Testis (tissue), 2 donors: ENCODE data around the gene FXYD2.

Experiments used
- POLR2A ChIP-seq: fragments of 450-650 bp; IDR thresholded peaks from one replicate; pipeline ENCODE4 v1.6.1; 2017; ENCODE audit warnings: antibody characterized with exemption, mild to moderate bottlenecking, moderate library complexity
- TF ChIP-seq, protein P1 (sequence below), 3 experiments: fragments of 450-650 bp in 2 of 3; fragments of 200-600 bp in 1 of 3; sonication (generic) in 1 of 3; IDR thresholded peaks; one replicate each; pipeline ENCODE4 v1.5.1; 2016 to 2019; ENCODE audit warnings: antibody characterized with exemption in 3 of 3, mild to moderate bottlenecking in 2 of 3, moderate library complexity in 1 of 3

DNA sequence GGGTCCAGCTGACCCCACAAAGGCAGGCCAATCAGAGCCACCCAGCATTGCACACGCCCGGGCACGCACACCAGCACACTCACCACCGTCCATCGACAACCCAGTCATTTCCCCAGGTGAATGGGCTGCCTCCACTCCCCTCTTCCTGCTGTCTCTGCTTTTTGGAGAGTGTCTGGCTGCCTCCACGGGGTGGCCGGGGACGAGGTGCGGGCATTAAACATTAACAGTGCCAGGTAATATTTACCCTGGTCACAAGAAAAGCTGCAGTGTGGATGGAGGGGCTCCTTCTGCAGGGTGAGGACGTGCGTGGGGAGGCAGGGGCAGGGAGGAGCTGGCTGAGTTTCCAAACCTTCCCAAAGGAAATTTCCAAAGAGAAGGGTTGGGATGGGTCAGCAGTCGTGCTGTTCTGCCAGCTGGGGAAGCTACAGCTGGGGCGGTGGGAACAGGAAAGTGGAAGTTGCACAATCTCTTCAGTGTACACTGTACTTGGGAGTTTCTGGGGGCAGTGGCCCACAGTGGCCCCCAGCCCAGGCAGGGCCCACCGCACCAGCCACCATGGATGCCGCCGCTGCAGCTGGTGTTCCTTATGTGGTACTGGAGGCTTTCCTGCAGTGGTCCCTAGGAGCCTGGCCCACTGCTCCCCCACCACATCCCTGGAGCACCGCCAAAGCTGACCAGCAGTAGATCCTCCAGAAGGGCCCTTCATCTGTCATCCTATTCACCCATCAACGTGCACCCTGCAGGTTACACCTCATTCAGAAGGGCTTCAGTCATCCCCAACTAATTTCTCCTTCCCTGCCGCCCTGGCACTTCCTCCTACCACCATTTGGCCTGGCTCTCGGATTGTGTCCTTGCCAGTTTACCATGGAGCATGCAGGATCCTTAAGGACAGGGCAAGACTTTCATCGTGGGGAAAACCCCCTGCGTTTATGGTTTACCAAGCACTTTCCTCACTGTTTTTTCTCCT is at the start of gene FXYD2:
- TF ChIP-seq POLR2A: no peak
- TF ChIP-seq, protein P1, sequence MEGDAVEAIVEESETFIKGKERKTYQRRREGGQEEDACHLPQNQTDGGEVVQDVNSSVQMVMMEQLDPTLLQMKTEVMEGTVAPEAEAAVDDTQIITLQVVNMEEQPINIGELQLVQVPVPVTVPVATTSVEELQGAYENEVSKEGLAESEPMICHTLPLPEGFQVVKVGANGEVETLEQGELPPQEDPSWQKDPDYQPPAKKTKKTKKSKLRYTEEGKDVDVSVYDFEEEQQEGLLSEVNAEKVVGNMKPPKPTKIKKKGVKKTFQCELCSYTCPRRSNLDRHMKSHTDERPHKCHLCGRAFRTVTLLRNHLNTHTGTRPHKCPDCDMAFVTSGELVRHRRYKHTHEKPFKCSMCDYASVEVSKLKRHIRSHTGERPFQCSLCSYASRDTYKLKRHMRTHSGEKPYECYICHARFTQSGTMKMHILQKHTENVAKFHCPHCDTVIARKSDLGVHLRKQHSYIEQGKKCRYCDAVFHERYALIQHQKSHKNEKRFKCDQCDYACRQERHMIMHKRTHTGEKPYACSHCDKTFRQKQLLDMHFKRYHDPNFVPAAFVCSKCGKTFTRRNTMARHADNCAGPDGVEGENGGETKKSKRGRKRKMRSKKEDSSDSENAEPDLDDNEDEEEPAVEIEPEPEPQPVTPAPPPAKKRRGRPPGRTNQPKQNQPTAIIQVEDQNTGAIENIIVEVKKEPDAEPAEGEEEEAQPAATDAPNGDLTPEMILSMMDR (IDR thresholded peaks at IDR 0.05): no peak
